HFF-Myc (cell line): ENCODE measurements around the gene SCYGR5.

Experiments
- DNase-seq: peaks from one replicate; pipeline ENCODE4 v3.0.0-alpha.2; 2011; ENCODE audit warnings: low read depth; ENCODE audit errors: extremely low read depth
- H3K4me3 ChIP-seq: replicated peaks from 2 replicates; pipeline ENCODE4 v1.5.1; 2011; ENCODE audit warnings: low read depth, mild to moderate bottlenecking, control low read depth, low read length
- TF ChIP-seq, protein P1 (sequence below): IDR thresholded peaks from 2 replicates; pipeline ENCODE4 v1.5.1; 2012; ENCODE audit warnings: mild to moderate bottlenecking, low read depth, low read length, control low read depth; ENCODE audit errors: missing control alignments

SCYGR5 gene

DNA sequence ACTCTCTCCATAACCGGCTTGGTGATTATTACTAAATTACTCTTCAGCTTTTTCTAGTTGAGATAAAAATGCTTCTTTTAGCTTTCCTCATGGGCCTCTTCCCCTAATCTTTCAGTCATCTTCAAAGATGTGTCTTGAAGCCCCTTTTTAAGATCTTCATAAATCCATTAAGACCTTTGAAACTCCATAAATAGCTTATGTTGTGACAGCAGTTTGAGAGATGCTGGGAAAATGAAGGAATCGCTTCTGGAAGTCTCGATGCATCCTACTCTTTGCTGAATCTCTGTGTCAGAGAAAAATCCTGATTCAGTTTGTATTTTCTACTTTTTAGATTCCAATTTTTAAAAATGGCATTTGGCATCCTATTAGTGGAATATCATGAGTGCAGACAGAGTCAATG lies 36.3 kb upstream of the SCYGR5 start:
- no peak for DNase-seq
- no peak overlapping the region for H3K4me3 ChIP-seq
- TF ChIP-seq, protein P1, sequence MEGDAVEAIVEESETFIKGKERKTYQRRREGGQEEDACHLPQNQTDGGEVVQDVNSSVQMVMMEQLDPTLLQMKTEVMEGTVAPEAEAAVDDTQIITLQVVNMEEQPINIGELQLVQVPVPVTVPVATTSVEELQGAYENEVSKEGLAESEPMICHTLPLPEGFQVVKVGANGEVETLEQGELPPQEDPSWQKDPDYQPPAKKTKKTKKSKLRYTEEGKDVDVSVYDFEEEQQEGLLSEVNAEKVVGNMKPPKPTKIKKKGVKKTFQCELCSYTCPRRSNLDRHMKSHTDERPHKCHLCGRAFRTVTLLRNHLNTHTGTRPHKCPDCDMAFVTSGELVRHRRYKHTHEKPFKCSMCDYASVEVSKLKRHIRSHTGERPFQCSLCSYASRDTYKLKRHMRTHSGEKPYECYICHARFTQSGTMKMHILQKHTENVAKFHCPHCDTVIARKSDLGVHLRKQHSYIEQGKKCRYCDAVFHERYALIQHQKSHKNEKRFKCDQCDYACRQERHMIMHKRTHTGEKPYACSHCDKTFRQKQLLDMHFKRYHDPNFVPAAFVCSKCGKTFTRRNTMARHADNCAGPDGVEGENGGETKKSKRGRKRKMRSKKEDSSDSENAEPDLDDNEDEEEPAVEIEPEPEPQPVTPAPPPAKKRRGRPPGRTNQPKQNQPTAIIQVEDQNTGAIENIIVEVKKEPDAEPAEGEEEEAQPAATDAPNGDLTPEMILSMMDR: no peak

GRCh38 chr2:227632827-227633226 lies 33.8 kb upstream of the SCYGR5 start:
- TF ChIP-seq, protein P1: no peak
- DNase-seq: no peak
- H3K4me3 ChIP-seq: no peak overlapping the region

DNA sequence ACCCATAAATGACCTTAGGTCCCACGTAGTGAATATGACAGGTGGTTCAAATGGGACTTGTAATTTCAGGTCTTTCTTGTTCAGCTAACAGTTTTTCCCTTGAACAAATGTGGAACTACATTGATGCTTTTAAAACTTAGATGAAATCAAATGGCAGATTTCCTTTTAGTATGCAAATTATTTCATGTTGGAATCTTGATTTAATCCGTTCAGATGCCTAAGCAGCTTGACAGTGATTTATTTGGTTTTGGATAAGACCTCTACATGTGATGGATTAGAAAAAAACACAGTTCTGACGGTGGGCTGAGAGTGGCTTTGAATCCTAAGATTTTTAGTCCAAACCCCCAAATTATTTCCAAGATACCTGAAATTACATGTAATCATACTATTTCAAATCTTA lies 32.4 kb upstream of the SCYGR5 start:
- no peak for DNase-seq
- TF ChIP-seq, protein P1: no peak
- H3K4me3 ChIP-seq: no peak overlapping the region

DNA sequence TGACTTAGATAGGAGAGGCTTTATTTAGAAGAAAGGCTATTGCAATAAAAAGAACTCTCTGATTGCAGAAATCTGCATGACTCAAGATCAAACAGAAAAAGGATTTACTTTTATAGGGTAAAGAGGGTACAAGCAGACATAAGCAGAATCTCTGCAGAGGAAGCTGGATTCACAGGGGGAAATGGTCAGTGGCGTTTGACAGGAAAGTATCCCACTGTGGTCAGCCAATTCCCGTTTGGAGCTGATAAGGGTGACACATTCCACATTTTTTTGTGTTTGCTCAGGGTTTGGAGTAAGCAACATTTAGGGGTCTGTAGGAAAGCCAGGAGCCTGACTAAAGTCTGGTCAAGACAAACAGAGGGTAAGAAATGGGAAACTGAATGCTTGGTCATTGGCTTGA lies 23.9 kb upstream of the SCYGR5 start:
- no peak overlapping the region for H3K4me3 ChIP-seq
- no peak for DNase-seq
- TF ChIP-seq, protein P1: no peak

GRCh38 chr2:227643990-227644551 lies 22.5 kb upstream of the SCYGR5 start:
- DNase-seq: no peak
- no peak overlapping the region for H3K4me3 ChIP-seq
- TF ChIP-seq, protein P1: no peak

GRCh38 chr2:227653419-227653818 lies 13.2 kb upstream of the SCYGR5 start:
- H3K4me3 ChIP-seq: no peak overlapping the region
- TF ChIP-seq, protein P1: no peak
- DNase-seq: no peak

- H3K4me3 ChIP-seq: no peak overlapping the region
- TF ChIP-seq, protein P1: no peak
- no peak for DNase-seq
Measured at GRCh38 chr2:227654426-227654825, 12.2 kb upstream of the SCYGR5 start.
